A204.1 (cell line): ENCODE data around the gene FOXN4.

Source experiments
- FAIRE-seq: peaks from 2 replicates; lab custom pipeline; 2012; peaks lifted over from hg19 to GRCh38; lab: Jason Lieb, UNC

Gene FOXN4

GRCh38 chr12:109258607-109259544, 50.2 kb downstream of the FOXN4 start:
- no peak for FAIRE-seq

GRCh38 chr12:109258201-109258600, 50.9 kb downstream of the FOXN4 start:
- no peak for FAIRE-seq

GRCh38 chr12:109256011-109256410, 53.1 kb downstream of the FOXN4 start:
- no peak for FAIRE-seq

GRCh38 chr12:109255377-109255776, 53.7 kb downstream of the FOXN4 start:
- FAIRE-seq: no peak

GRCh38 chr12:109253913-109254544, 55.1 kb downstream of the FOXN4 start:
- no peak for FAIRE-seq

- FAIRE-seq: no peak
Observed at GRCh38 chr12:109252799-109253198, 56.3 kb downstream of the FOXN4 start.

- no peak for FAIRE-seq
Observed at GRCh38 chr12:109250523-109250922, 58.6 kb downstream of the FOXN4 start.

- FAIRE-seq: no peak
Observed at GRCh38 chr12:109247831-109248654, 61.0 kb downstream of the FOXN4 start.

- FAIRE-seq: no peak
Observed at GRCh38 chr12:109246221-109246620, 62.9 kb downstream of the FOXN4 start.

GRCh38 chr12:109244073-109244472, 65.0 kb downstream of the FOXN4 start:
- FAIRE-seq: no peak

GRCh38 chr12:109241936-109242335, 67.1 kb downstream of the FOXN4 start:
- FAIRE-seq: no peak

- FAIRE-seq: peak; percentile 78
Observed at GRCh38 chr12:109240365-109240764, 68.7 kb downstream of the FOXN4 start.

- no peak for FAIRE-seq
Observed at GRCh38 chr12:109239691-109240090, 69.4 kb downstream of the FOXN4 start.

- FAIRE-seq: no peak
Observed at GRCh38 chr12:109239179-109239578, 69.9 kb downstream of the FOXN4 start.

- FAIRE-seq: no peak
Observed at GRCh38 chr12:109236257-109236656, 72.8 kb downstream of the FOXN4 start.

GRCh38 chr12:109234012-109234411, 75.1 kb downstream of the FOXN4 start:
- no peak for FAIRE-seq

GRCh38 chr12:109232731-109233130, 76.4 kb downstream of the FOXN4 start:
- no peak for FAIRE-seq

- FAIRE-seq: no peak
Observed at GRCh38 chr12:109230193-109230592, 78.9 kb downstream of the FOXN4 start.

- FAIRE-seq: no peak
Observed at GRCh38 chr12:109228664-109229063, 80.4 kb downstream of the FOXN4 start.
